Adrenal gland (tissue), 5 donors: ENCODE measurements around the gene SRP68.

ENCODE experiments used
- POLR2A ChIP-seq, 2 donors: fragments of 450-650 bp; IDR thresholded peaks; one replicate each; pipeline ENCODE4 v1.6.1; 2017; ENCODE audit warnings: antibody characterized with exemption in 2 of 2, mild to moderate bottlenecking in 2 of 2, moderate library complexity in 1 of 2
- TF ChIP-seq, protein P1 (sequence below), 6 experiments: fragments of 450-650 bp in 4 of 6; fragments of 200-600 bp in 2 of 6; sonication (generic) in 1 of 6; IDR thresholded peaks; 1 replicate in 5 of 6; 2 replicates in 1 of 6; pipeline versions ENCODE4 v1.5.1 to v1.8.0; 2016 to 2021; ENCODE audit warnings: antibody characterized with exemption in 6 of 6, mild to moderate bottlenecking in 2 of 6, moderate library complexity in 1 of 6
- donor health status: DM: no; HTN: no; CAD: no.

DNA sequence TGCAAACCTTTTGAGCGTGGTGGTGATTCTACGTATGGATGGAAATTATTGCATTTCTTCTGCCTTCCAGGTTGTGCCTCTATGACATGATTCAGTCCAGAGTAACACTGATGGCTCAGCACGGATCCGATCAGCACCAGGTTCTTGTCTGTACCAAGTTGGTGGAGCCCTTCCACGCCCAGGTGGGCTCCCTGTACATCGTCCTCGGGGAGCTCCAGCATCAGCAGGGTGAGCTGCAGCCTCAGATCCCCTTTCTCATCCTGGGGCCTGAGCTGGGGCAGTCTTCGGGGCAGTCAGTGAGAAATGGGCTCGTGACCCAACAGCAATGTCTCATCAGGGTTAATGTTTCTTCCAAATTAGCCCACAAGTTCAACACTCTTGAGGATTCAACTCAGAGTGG lies 80.9 kb downstream of the SRP68 start:
- no peak for TF ChIP-seq POLR2A (IDR thresholded peaks at IDR 0.05)
- TF ChIP-seq, protein P1, sequence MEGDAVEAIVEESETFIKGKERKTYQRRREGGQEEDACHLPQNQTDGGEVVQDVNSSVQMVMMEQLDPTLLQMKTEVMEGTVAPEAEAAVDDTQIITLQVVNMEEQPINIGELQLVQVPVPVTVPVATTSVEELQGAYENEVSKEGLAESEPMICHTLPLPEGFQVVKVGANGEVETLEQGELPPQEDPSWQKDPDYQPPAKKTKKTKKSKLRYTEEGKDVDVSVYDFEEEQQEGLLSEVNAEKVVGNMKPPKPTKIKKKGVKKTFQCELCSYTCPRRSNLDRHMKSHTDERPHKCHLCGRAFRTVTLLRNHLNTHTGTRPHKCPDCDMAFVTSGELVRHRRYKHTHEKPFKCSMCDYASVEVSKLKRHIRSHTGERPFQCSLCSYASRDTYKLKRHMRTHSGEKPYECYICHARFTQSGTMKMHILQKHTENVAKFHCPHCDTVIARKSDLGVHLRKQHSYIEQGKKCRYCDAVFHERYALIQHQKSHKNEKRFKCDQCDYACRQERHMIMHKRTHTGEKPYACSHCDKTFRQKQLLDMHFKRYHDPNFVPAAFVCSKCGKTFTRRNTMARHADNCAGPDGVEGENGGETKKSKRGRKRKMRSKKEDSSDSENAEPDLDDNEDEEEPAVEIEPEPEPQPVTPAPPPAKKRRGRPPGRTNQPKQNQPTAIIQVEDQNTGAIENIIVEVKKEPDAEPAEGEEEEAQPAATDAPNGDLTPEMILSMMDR (IDR thresholded peaks at IDR 0.05) = no peak
